Fibroblast of lung (primary cell): Measurements from ENCODE around the gene RGS3.

Experiments used
- EZH2 ChIP-seq: IDR thresholded peaks from 2 replicates; pipeline ENCODE4 v1.5.1; 2012; ENCODE audit warnings: low read length, control low read depth, mild to moderate bottlenecking; ENCODE audit errors: missing control alignments
- TF ChIP-seq, protein P1 (sequence below), 2 donors: IDR thresholded peaks in 1 of 2; conservative IDR thresholded peaks in 1 of 2; 1 replicate in 1 of 2; 2 replicates in 1 of 2; pipeline ENCODE4 v1.5.1; 2011 to 2012; ENCODE audit warnings: low read length in 2 of 2, control low read depth in 1 of 2, inconsistent platforms in 1 of 2, low read depth in 1 of 2, mild to moderate bottlenecking in 1 of 2

DNA sequence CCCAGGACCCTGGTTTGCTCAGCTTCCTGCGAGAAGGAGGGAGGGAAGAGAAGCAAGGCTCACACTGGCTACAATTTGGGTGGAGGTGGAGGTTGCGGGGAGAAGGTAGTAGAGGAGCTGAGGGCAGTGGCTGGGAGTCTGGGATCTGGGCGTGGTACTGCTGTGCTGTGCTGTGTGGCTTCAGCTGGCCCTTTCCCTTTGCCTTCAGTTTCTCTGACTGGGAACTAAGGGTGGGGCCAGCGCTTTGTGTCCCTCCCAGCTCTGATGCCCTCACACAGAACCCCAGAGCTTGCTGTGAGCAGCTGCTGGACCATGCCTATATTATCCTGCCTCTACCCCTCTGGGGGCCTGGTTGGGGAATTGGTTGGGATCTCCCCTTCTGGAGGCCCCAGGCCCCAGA, 60.9 kb downstream of the RGS3 start:
- TF ChIP-seq, protein P1, sequence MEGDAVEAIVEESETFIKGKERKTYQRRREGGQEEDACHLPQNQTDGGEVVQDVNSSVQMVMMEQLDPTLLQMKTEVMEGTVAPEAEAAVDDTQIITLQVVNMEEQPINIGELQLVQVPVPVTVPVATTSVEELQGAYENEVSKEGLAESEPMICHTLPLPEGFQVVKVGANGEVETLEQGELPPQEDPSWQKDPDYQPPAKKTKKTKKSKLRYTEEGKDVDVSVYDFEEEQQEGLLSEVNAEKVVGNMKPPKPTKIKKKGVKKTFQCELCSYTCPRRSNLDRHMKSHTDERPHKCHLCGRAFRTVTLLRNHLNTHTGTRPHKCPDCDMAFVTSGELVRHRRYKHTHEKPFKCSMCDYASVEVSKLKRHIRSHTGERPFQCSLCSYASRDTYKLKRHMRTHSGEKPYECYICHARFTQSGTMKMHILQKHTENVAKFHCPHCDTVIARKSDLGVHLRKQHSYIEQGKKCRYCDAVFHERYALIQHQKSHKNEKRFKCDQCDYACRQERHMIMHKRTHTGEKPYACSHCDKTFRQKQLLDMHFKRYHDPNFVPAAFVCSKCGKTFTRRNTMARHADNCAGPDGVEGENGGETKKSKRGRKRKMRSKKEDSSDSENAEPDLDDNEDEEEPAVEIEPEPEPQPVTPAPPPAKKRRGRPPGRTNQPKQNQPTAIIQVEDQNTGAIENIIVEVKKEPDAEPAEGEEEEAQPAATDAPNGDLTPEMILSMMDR (conservative IDR thresholded peaks at IDR 0.05 in 1 of 2, IDR thresholded peaks at IDR 0.05 in 1 of 2; ENCODE audit: low read depth in 1 of 2, low read length in 2 of 2) = no peak
- no peak for TF ChIP-seq EZH2
